Mucosa of stomach (tissue), 1 donor: ENCODE measurements around the gene TRAPPC14.
"Not testable (repeated sequence)": the region's sequence is repeated elsewhere in the genome, so short reads cannot be mapped to it uniquely, and the experiment has no call there.

Experiments
- H3K27me3 ChIP-seq: one replicate; pipeline ENCODE4 v1.7.0; 2013; ENCODE audit warnings: mild to moderate bottlenecking, low read length; ENCODE audit not compliant: control insufficient read depth, insufficient read depth
- H3K36me3 ChIP-seq: one replicate; pipeline ENCODE4 v1.7.0; 2013; ENCODE audit warnings: low read length; ENCODE audit not compliant: control insufficient read depth, insufficient read depth
- H3K4me1 ChIP-seq: one replicate; pipeline ENCODE4 v1.7.0; 2013; ENCODE audit warnings: mild to moderate bottlenecking, low read length; ENCODE audit not compliant: control insufficient read depth, insufficient read depth
- H3K4me3 ChIP-seq: one replicate; pipeline ENCODE4 v1.7.0; 2013; ENCODE audit warnings: low read length
- H3K9ac ChIP-seq: one replicate; pipeline ENCODE4 v1.7.0; 2013; ENCODE audit warnings: mild to moderate bottlenecking, low read length, moderate library complexity
- H3K9me3 ChIP-seq: one replicate; pipeline ENCODE4 v1.7.0; 2013; ENCODE audit warnings: mild to moderate bottlenecking, low read length, moderate library complexity; ENCODE audit not compliant: control insufficient read depth
- donor health status: Pancreatic carcinoma.

Gene TRAPPC14

DNA sequence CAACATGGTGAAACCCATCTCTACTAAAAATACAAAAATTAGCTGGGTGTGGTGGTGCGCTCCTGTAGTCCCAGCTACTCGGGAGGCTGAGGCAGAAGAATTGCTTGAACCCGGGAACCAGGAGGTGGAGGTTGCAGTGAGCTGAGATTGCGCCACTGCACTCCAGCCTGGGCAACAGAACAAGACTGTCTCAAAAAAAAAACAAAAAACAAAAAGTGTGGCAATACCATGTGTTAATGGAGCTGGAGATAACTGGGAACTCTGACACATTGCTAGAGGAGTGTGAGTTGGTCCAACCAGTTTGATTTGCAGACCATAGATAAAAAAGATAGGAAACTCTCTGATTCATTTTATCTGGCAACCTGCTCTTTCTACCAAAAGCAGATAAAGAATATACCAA, 12.2 kb downstream of the TRAPPC14 start:
- H3K9me3 ChIP-seq, H3K27me3 ChIP-seq, H3K9ac ChIP-seq, H3K4me3 ChIP-seq, H3K36me3 ChIP-seq: not testable (repeated sequence)
- H3K4me1 ChIP-seq, result peaks cover 19% of the 10 kb centered on the region

DNA sequence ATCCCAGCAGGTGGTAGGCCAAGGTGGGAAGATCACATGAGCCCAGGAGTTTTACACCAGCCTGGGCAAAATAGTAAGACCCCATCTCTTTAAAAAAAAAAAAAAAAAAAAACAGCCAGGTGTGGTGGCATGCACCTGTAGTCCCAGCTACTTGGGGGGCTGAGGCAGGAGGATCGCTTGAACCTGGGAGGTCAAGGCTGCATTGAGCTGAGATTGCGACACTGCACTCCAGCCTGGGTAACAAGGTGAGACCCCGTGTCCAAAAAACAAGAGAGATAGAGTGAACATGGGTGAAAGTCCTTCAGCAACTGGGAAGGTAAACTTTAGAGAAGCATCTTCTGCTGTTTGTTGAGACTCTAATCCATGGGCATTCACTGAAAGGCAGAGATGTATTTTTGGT, 16.1 kb downstream of the TRAPPC14 start:
- no peaks in the 10 kb centered on the region for H3K27me3 ChIP-seq
- H3K9me3 ChIP-seq, result no peaks in the 10 kb centered on the region
- H3K9ac ChIP-seq, result no peak overlapping the region
- no peak overlapping the region for H3K4me3 ChIP-seq
- no peaks in the 10 kb centered on the region for H3K36me3 ChIP-seq
- peaks cover 21% of the 10 kb centered on the region for H3K4me1 ChIP-seq

DNA sequence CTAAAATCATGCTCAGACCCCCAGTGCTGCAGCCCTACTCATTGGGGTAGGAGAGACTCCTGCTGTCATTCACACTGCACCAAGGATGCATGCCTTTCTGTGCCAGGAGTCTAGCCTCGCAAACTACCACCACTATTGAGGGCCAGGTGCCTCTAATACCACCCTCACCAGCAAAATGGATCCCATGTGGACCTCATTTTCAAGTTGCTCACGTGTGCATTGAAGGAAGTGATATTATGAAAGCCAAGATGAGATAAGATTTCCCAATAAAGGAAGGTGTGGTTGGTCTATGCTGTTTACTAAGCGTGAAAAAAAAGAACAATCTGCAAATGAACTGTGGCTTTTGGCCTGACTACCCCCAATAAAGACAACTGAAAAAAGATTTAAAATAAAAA, 17.0 kb downstream of the TRAPPC14 start:
- H3K9me3 ChIP-seq, result no peaks in the 10 kb centered on the region
- no peaks in the 10 kb centered on the region for H3K27me3 ChIP-seq
- H3K4me1 ChIP-seq, result peaks cover 21% of the 10 kb centered on the region
- H3K4me3 ChIP-seq, result no peak overlapping the region
- no peak overlapping the region for H3K9ac ChIP-seq
- H3K36me3 ChIP-seq, result no peaks in the 10 kb centered on the region

DNA sequence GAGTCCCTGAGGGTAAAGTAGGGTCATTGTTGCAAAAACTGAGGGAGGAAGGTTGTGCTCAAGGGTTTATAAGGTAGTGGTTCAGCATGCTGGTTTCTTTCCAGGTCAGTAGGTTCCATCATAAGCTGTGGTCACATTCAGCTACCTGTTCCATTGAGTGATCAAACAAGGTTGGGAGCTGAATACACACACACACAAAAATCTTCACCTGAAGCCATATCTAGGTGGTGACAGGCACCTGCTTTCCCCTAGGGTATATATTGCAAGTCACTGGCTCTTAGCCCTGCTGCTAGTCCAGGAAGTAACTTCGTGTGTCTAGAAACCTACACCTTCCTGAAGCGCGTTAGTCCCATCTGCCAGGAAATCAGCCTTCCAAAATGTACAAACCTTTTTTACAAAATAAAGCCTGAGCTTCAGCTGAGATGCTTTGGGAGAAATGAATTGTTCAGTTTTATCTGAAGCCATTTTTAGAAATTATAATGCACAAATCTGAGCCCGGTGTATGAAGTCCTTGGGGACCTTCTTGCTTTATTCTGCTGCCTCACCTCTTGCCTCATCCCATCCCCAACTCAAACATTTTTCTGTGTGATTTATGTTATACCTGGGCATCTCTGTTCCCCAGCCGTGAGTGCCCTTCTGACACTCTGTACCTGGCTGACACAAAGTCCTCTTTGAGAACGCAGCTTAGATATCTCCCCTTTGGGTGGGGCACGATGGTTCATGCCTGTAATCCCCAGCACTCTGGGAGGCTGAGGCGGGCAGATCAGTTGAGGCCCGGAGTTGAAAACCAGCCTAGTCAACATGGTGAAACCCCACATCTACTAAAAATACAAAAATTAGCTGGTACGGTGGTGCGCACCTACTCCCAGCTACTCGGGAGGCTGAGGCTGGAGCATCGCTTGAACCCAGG, 20.4 kb downstream of the TRAPPC14 start:
- Histone ChIP-seq H3K4me1 (peaks cover 21% of the 10 kb centered on the region), H3K9ac (no peak overlapping the region), H3K36me3 (no peaks in the 10 kb centered on the region), H3K9me3 (no peaks in the 10 kb centered on the region), H3K4me3 (no peak overlapping the region), H3K27me3 (no peaks in the 10 kb centered on the region)

DNA sequence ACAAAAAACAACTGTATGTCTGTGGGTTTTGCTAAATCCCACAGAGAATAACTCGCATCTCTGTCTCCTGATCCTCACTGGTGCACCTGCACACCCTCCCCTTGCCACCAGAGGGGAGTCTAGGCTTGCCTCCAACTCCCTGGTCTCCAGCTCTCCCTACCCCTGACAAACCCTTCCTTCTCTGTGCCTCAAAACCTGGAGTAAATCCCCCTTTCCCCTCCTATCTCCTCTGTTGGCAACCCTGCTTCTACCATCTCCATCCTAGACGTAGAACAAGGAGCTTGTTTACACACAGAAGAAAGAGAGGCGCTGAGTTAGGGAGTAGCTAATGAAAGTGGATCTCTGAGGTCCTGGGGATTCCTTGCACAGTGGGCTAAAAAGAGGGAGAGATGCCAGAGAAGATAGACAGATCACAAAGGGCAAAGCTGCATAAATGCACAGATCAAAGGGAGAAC, 25.8 kb downstream of the TRAPPC14 start:
- Histone ChIP-seq H3K4me1 (peaks cover 14% of the 10 kb centered on the region), H3K9ac (no peak overlapping the region), H3K36me3 (no peaks in the 10 kb centered on the region), H3K4me3 (no peak overlapping the region), H3K9me3 (no peaks in the 10 kb centered on the region), H3K27me3 (no peaks in the 10 kb centered on the region)

DNA sequence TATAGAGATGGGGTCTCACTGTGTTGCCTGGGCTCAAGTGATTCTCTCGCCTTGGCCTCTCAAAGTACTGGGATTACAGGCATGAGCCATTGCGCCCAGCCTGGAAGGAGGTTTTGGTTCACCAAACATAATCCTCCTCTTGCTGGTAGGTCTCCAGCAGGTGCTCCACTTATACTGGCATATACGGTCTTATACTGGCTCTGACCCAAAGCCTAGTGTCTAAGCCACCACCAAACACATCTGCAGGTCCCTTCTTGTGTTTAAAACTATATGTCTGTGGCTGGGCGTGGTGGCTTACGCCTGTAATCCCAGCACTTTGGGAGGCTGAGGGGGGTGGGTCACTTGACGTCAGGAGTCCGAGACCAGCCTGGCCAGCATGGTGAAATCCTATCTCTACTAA, 26.4 kb downstream of the TRAPPC14 start:
- no peak overlapping the region for H3K4me3 ChIP-seq
- no peaks in the 10 kb centered on the region for H3K27me3 ChIP-seq

DNA sequence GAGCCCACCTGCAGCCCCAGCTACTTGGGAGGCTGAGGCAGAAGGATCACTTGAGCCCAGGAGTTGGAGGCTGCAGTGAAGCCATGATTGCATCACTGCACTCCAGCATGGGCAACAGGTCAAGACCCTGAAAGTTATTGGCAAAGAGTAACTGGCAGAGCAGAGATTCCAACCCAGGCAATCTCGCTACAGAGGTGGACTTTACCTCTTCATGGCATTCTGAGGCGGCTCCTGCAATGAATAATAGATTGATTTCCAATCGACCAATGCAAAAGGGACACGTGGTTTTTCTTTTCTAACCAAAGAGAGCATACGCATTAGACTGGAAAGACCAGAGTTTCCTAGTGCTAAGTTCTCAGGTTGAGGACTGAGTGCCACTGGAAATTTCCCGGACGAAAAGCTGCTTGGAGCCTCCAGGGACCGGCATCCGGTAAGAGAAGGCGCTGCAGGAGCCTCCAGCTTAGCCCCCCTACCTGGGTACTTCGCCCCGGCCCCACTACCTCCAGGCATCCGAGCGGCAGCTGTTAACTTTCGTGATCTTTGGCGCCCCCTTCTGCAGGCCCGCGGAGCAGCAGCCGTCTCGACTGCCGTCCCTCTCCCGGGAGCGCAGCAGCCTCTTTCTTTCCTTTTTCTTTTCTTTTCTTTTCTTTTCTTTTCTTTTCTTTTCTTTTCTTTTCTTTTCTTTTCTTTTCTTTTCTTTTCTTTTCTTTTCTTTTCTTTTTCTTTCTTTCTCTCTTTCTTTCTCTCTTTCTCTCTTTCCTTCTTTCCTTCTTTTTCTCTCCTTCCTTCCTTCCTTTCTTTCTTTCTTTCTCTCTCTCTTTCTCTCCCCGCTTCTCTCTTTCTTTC, 27.7 kb downstream of the TRAPPC14 start:
- H3K4me3 ChIP-seq, result no peak overlapping the region
- no peaks in the 10 kb centered on the region for H3K9me3 ChIP-seq
- H3K4me1 ChIP-seq, result peaks cover 21% of the 10 kb centered on the region
- no peaks in the 10 kb centered on the region for H3K27me3 ChIP-seq
- peak overlapping the region; percentile 47 for H3K9ac ChIP-seq
- no peaks in the 10 kb centered on the region for H3K36me3 ChIP-seq

More for the DNA sequence above, 26.4 kb downstream of the TRAPPC14 start:
- no peaks in the 10 kb centered on the region for H3K36me3 ChIP-seq
- peaks cover 15% of the 10 kb centered on the region for H3K4me1 ChIP-seq
- H3K9me3 ChIP-seq, result no peaks in the 10 kb centered on the region
- H3K9ac ChIP-seq, result no peak overlapping the region

DNA sequence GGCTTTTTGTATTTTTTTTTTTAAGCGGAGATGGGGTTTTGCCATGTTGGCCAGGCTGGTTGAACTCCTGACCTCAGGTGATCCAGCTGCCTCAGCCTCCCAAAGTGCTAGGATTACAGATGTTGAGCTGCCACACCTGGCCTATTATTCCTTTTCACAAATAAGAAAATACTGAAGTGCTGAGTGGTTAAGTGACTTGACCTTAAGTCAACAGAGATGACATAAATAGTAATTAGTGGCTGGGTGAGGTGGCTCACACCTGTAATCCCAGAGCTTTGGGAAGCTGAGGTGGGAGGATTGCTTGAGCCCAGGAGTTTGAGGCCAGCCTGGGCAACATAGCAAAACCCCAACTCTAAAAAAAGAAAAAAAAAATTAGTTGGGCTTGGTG, 28.3 kb downstream of the TRAPPC14 start:
- H3K27me3 ChIP-seq, H3K4me3 ChIP-seq, H3K36me3 ChIP-seq, H3K9me3 ChIP-seq, H3K9ac ChIP-seq: not testable (repeated sequence)
- peaks cover 27% of the 10 kb centered on the region for H3K4me1 ChIP-seq

DNA sequence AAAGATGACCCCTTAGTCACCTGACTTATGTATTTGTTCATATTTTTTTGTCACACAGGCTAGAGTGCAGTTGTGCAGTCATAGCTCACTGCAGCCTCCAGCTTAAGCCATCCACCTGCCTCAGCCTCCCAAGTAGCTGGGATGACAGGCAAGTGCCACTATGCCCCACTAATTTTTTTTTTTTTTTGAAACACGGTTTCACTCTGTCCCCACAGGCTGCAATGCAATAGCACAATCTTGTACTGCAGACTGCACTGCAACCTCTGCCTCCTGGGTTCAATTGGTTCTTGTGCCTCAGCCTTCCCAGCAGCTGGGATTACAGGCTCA, 29.9 kb downstream of the TRAPPC14 start:
- Histone ChIP-seq H3K36me3 (no peaks in the 10 kb centered on the region), H3K9me3 (no peaks in the 10 kb centered on the region), H3K4me3 (no peak overlapping the region), H3K4me1 (peaks cover 38% of the 10 kb centered on the region), H3K27me3 (no peaks in the 10 kb centered on the region), H3K9ac (no peak overlapping the region)

DNA sequence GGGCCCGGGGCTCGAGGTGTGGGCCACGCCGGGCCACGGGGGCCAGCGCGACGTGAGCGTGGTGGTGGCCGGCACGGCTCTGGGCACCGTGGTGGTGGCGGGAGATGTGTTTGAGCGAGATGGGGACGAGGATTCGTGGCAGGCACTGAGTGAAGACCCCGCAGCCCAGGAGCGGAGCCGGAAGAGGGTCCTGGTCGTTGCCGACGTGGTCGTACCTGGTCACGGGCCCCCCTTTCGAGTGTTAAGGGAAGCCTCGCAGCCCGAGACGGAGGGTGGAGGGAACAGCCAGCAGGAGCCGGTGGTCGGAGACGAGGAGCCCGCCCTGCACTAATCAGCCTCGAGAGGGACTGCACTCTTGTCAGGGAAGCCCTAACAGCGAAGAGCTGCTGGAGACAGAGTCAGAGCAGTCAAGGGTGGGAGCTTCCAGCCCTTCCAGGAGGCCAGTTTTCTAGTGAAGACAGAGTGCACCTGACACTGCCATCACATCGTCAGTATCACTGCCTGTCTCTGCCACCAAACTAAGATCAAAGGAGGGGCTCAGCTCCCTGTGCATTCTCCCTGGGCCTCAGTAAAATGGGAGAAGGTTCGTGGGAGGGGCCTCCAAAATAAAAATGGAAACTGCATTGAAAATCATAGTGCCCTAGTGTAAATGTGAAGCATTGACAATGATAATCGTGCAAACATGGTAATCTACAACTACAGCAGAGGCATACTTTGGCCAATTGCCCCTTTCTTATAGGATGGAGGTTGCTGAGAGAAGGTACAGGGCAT, 30.5 kb downstream of the TRAPPC14 start:
- Histone ChIP-seq H3K27me3 (no peaks in the 10 kb centered on the region), H3K4me1 (peaks cover 38% of the 10 kb centered on the region), H3K36me3 (no peaks in the 10 kb centered on the region), H3K9ac (peak overlapping the region; percentile 96), H3K4me3 (peak overlapping the region; percentile 91), H3K9me3 (no peaks in the 10 kb centered on the region)

DNA sequence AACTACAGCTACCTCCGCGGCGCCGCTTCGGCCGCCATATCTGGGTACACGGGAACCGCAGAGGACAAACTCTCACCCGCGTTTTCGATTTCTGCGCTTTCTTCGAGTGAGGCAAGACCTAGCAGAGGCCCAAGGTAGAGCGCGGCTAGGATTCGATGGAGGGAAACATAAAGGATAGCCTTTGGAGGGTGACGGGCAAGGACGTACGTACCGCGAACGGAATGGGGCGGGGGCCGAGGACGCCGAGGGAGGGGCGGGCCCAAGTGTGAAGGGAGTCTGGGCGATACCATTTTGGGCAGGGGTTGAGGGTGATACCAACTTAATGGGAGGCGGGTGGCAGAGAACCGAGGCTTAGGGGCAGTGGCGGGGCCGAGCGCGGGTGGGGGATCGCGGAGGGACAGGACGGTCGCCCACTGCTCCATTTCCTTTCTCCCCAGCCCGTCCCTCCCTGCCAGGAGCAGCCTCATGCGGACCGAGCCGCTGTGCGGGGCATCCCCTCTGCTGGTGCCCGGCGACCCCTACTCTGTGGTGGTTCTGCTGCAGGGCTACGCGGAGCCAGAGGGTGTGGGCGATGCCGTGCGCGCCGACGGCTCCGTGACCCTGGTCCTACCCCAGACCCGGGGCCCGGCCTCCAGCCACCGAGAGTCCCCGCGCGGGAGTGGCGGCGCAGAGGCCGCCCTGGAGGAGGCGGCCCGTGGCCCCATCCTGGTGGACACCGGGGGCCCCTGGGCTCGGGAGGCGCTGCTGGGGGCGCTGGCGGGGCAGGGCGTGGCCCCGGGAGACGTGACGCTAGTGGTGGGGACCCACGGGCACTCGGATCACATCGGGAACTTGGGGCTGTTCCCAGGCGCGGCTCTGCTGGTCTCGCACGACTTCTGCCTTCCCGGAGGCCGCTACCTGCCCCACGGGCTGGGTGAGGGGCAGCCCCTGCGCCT, 31.3 kb downstream of the TRAPPC14 start, which contains the start of gene MBLAC1:
MBLAC1 (plus strand) TSS at position 37 of the 935 bp plus-strand sequence; CDS start at position 466, 429 bp downstream.
- H3K36me3 ChIP-seq, result no peaks in the 10 kb centered on the region
- peaks cover 41% of the 10 kb centered on the region for H3K4me1 ChIP-seq
- H3K9ac ChIP-seq, result peak within 1 kb of the TSS; percentile 96
- H3K4me3 ChIP-seq, result peak within 1 kb of the TSS; percentile 91
- H3K9me3 ChIP-seq, result no peaks in the 10 kb centered on the region
- no peaks in the 10 kb centered on the region for H3K27me3 ChIP-seq
